Hippocampal formation (tissue), 2 donors: ENCODE measurements around the gene MARCHF9.

ENCODE experiments used
- DNase-seq, 2 donors: peaks; one replicate each; lab custom pipeline; 2025; lab: John Stamatoyannopoulos, UW

The MARCHF9 gene

DNA sequence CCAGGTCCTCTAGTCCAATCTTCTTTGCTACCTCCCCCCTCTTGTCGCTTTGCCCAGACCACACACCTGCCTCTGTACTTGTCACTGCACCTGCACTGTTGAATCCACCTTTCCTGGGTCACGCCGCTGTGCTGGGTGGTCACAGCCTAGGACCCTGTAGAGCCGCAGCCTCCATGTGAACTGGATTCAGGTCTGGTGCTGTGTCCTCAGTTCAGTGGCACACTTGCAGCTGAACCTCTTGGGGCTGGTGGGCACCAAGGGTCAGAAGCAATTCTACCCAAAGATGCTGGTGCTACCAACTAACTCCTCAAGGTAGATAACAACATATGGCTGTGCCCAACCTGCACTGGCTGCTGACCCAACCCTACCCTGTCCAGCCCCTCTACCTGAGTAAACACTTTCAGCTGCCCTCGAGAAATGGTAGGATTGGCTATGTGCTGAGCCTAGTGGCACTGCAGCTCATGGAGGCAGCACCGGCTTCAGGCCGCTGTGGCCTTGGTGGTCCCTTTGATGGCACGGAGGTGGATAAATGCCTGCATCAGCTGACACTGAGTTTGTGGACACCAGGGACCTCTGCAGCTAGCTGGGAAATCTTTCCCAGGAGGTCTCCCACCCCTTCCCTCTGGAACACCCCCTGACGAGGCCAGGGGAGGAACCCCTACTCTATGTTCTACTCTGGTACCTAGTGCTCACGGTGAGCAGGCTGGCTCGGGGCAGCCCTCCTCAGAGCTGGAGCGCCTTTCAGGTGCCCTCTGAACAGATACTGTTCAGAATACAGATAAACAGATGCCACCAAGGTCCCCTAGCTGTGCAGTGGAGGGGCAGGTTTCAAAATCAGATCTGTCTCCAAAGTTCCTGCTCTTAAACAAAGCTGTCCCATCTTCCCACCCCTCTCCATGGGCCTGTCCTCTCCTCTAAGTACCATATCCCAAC lies 30.6 kb upstream of the MARCHF9 start:
- DNase-seq: no peak

DNA sequence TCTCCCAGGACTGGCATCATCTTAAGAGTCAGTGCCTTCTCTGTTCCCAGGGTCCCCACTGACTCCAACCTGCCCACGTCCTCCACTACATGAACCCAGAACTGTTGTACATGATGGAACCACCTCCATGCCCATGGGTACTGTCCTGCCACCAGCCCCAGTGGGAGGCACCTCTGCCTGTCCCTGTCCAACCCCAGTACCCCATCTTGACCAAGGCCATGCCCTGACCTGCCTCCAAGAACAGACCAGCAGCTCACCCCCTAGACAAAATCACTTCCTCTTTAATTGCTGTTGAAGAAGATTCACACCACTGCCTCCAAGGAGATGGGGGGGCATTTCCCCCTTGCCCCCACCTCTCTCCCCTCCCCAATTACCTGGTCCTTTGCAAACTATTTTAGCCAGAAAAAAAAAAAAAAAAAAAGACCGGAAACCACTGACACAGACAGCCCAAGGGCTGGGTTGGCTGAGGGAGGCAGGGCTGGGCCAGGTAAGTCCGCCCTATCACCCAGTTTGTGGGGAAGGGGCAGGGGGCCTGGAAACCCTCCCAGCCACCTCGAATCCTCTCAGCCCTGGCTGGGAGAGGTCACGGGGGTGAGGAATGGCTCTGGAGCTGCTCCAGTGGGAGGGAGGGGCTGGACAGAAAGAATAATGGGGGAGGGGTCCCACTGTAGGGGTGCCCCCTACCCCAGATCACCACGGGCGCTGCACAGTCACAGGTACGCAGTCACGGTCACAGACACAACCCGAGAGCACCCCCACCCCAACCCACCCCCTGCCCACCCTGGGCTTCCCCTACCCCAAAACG lies 29.8 kb upstream of the MARCHF9 start:
- no peak for DNase-seq

DNA sequence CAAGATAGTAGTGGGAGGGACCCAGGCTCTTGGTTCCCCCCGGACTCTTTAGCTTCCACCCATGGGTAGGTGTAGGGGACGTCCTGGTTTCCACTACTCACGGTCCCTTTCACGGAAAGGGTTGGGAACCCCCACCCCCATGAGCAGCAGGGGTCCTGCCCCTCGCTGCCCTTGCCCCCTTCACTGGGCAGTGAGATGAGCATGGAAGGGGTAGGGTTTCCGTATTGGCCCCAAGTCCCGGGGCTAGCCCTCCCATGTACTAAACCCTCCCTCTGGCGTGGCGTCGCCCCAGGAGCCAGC lies 29.1 kb upstream of the MARCHF9 start:
- no peak for DNase-seq

DNA sequence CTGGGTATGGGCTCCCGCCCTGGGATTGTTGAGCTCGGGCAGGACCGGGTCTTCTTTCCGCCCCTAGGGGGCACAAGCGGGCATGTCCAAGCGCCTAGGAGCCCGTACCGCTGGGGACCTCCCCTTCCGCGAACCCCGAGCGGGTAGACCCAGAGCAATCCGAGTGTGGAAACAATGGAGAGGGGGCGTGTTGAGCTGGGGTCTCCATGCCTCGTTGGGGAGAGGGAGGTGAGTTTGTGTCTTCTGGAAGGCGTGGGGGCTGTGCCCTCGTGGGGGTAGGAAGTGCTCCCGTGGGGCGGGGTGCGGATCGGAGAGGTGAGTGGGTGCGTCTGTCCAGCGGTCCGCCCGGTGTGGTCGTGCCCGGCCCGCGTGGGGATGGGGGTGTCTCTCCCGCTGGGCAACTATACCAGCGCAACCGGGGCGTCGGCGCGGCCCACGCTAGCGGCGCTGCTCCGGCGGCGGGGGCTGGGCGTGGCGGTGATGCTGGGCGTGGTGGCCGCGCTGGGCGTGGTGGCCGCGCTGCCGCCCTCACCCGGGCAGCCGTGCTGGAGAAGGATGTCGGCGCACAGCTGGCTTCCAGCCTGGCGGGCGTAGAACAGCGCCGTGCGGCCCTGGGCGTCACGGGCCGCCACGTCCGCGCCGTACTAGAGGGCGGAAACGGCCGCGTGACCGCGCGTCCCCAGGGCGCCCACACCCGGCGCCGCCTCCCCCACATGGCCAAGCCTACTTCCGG lies 28.6 kb upstream of the MARCHF9 start:
- peak; percentile 41 to 44 for DNase-seq

DNA sequence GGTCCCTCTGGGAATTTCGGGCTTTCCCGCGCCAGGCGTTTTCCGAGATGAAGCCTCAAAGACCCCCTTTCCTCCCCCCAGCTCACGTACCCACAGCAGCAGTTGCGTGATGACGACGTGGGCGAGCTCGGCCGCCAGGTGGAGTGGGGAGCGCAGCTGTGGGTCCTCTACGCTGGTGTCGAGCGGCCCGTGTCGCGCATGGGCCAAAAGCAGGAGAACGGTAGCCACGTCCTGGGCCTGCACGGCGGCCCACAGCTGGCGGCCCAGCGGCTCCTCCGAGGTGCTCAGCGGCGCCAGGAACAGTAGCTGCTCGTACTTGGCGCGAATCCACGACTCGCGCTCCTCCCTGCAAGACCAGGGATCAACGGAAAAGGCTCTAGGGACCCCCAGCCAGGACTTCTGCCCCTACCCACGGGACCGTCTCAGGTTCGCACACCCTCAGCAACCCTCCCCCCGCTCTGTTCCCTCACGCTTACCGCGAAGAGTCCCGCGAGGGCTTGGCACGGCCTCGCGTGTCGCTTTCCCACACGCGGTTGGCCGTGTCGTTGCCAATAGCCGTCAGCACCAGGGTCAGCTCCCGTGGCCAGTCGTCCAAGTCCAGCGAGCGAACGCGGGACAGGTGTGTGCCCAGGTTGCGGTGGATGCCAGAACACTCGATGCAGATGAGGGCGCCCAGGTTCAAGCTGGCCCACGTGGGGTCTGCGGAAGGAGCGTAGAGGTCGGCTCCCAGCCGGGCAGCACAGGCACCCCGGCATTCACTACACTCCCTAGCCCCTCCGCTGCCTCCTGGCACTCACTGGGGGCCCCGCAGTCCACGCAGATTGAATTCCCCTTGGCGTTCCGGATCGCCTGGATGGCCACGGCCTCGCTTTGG lies 27.8 kb upstream of the MARCHF9 start:
- DNase-seq: no peak

DNA sequence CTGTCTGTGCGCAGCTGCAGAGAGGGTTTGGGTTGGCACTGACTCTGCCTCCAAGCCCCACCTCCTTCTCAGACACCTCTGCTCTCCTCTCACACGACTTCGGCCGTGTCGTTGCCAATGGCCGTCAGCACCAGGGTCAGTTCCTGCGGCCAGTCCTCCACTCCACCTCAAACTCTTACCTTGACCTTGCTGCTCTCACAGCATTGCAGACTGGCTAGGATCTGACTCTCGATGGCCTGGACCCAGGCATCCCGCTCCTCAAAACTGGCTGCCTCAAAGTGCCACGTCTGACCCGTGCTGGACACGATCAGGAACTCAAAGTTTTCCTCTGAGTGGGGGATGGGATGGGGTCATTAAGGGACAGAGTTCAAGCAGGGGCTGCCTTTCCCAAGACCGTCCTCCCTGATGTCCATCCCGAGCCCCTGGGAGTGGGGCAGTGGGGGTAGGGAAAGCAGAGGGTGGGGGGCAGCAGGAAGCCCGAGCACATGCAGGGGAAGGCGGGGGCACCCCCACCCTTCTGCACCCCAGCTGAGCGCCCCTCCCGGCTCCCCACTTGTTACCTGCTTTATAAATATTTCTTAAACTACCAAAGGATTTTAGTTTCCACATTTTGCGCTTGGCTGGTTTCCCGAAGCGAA lies 27.0 kb upstream of the MARCHF9 start:
- DNase-seq: no peak

DNA sequence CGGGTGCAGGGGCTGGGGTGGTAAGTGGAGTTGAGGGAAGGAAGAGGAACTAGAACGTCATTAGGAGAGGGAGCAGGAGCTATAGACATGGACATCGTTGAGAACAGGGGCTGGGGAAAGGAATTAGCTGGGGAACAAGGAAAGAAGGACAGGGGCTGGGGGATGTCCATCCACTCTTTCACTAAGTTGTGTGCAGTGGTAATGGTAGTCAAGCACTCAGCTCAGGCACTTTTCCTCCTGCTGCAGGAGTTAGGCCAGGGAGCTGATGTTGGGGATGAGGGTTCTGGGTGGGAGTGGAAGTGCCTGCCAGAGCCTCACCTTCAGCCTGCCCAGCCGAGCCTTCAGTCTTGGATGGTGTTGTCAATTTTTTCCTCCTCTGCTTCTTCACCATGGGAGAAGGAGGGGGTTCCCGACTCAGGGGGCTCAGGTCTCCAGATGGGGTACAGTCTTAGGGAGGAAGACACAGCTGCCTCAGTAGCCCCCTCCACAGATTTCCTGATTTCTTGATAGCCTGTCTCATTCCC lies 25.5 kb upstream of the MARCHF9 start:
- DNase-seq: no peak

DNA sequence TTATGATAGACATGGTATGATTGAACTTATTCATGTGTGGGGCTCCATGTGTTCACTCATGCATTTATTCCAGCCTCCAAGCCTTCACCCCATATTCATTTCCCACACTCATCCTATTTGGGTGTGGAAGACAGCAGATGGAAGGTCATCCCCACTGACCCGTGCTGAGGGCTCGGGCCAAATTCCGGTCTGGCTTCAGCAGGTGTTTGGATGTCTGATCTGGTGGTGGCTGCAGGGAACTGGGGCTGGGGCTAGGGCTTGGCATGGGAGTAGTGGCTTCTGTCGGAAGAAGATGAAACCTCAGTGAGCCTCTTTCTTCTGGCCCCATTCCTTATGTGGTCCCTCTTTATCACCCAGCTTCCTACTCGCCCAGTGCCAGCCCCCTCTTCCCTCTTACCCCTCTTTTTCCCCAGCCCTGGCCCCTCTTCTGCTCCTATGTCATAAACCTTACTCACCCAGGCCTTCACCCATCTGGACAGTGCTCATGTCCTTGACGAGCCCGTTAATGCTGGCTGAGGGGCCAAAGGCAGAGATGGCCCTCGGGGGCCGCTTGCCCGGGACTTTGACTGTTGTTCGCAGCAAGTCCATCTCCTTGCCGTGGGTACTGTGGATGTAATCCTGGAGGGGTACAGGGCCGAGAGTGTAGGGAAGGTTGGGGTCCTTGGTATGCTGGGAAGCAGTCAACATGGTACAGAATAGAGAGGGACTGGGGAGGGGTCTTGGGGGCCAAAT lies 24.4 kb upstream of the MARCHF9 start:
- DNase-seq: no peak

DNA sequence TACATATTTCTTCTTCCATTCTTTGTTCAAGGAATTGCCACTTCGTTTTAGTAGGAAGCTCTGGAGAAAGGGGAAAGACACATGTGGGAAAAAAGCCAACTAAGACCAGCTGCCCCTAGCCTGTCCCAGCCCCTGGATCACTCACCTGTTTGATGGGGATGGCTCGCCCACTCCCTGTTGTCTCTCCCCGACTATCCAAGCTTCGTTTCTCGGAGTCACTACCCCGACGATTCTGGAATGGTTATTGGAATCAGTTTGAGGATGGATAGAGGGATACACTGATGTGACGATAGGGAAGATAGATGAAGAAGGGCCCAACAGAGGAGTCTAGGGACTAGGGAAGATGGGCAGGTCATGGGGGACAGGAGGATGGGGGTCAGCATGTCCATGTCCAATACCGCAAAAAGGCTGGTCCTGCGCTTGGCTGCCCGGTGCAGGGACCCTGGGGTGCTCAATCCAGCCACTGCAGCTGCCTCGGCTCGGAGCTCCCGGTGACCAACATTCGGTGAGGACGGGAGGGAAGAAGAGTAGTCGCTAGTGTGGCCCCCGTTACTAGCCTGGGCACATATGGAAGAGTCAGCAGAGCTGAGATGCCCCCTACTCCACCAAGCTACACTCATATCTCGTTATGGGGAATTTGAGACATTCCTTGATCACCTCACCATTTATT lies 23.4 kb upstream of the MARCHF9 start:
- DNase-seq: no peak

DNA sequence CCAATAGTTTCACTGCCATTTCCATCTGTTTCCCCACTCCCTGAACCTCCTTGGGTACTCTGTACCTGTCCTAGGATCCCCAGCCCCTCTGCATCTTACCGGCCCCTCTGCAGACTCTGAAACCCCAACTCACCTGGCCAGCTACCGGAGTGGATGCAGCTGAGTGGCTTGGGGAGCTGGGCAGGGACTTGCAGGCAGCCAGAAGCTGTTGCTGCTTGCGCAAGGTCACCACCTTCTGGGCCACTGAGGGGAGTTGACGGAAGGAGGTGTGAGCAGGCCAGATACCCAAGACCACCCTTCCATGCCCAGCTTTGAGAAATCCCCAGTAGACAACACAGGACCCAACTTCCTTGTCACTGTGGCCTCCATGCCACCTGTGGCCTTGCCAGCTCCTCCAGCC lies 22.6 kb upstream of the MARCHF9 start:
- DNase-seq: no peak

DNA sequence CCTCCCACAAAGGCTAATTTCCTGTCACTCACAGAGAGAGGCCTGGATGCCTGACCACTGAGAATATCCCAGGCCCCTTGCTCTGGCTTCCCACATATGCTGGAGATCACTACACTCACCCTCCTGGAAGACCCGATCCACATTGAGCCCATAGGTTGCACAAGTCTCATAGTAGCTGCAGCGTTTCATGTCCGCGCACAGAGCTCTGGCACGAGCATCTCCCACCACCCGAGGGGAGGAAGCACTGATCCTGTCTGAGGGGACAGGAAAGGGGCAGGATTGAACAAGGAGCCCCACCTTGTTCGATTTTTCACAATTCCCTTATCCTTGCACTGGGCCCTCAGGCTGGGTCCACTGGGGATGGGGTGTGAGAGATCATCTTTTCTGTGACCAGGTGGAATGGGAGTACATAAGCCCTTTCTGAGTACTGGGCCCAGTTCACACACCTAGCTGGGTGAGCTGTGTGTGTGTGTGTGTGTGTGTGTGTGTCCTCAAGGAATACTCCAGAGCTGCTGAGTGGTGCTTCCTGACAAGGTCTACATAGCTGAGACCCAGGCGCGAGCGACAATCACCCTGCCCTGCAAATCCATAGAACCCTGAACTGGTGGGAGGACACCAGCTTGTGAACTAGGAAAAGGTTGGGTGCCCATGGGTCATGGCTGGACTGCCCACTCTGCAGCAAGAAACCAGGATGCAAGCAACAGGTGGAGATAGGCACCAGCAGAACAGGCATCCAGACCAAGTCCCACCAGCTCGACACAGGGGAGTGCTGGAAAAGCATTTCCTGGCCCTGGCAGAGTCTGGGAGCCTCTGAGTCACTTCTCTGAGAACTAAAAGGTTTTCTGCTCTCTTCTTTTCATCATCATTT lies 21.9 kb upstream of the MARCHF9 start:
- DNase-seq: no peak

DNA sequence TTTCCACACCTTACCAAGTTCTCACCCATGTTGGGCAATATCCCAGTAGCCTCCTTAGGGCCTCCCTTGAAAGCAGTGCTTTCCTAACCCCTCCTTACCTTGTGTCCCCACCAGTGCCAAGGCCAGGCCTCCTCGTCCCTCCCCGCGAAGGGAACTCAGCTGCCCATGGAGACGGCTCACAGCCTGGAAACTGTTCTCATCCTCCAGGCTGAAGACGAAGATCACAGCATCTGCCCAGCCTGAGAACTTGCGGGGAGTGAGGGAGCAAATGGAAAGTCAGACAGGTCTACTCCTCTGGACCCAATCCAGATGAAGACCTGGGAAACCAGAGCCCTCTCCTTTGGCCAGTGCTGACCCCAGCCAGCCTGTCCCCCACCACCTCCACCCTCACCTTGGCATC lies 21.0 kb upstream of the MARCHF9 start:
- DNase-seq: no peak

DNA sequence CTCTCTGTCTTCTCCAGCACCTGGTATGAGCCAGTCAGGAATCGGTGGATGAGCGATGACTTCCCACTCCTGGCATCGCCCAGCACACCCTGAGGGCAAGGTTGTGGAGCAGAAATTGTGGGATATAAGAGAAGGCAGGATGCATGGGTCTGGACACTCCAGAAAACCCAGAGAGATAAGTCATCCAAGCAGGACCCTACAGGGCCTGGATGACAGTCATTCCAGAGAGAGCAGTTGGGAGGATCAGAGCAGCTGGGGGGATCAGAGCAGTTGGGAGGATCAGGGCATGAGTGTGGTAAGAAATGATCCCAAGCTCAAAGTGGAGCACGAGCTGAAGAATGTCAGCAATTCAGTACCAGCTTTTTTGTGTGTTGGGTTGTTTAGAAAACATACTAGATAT lies 20.3 kb upstream of the MARCHF9 start:
- no peak for DNase-seq

DNA sequence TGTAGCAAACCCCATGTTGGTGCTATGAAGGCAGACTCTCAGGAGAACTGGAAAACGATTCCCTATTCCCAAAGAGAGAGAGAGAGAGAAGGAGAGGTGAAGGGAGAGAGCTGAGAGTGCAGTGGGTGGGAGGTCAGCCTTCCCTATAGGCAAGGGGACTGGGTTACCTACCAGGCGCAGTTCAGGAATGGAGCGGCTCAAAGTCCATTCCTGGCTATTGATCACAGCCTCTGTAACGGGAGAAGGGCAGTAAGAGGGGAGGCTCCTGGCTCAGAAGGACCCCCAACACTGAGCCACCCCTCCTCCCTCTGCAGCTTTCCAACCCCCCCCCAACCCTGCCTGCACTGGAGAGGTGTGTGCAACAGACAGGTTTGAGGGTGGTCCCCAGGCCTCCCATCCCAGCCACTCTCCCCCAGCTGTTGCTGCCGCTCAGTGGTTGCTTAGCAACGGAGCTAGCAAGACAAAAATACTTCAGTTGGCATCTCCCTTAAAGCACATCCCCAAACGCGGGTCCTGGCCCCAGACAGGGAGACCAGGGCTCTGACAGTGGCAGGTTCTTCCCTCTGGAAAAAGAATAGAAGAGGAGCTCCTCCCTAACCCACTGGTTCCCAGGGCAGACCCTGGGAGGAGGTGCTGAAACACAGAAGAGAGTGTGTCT lies 19.6 kb upstream of the MARCHF9 start:
- no peak for DNase-seq

DNA sequence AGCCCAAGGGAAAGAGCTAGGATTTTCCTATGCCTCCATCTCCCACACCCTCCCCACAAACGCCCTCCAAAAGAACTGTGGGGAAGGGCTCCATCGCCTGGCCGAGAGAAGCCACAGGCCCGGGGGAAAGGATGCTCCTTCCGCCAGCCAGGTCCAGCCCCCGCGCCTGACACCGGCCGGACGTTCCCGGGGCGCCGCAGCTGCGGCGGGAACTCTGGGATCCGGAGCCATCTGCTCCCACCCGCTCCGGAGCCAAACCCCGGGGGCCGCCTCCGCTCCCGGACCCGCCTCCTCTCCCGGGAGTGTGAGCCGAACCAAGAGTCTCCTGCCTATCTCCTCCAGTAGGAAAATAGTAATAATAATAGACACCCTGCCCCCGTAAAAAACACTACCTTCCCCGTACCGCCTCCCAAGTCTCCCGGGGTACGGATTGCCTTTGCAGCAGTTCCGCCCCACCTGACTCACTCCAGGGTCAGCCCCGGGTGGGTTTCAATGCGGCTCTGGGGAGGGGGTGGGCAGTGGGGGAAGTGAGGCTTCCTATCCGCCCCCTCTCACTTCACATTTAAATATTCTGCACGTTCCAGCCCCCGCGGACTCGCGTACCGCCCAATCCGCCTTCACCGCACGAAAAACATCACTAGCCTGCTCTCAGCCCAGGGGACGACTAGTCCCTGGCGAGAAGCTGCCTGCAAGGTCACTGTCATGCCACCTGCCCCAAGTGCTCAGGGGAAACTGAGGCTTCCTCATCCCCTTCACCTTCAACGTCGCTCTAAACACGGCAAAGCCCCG lies 18.8 kb upstream of the MARCHF9 start:
- DNase-seq: no peak

DNA sequence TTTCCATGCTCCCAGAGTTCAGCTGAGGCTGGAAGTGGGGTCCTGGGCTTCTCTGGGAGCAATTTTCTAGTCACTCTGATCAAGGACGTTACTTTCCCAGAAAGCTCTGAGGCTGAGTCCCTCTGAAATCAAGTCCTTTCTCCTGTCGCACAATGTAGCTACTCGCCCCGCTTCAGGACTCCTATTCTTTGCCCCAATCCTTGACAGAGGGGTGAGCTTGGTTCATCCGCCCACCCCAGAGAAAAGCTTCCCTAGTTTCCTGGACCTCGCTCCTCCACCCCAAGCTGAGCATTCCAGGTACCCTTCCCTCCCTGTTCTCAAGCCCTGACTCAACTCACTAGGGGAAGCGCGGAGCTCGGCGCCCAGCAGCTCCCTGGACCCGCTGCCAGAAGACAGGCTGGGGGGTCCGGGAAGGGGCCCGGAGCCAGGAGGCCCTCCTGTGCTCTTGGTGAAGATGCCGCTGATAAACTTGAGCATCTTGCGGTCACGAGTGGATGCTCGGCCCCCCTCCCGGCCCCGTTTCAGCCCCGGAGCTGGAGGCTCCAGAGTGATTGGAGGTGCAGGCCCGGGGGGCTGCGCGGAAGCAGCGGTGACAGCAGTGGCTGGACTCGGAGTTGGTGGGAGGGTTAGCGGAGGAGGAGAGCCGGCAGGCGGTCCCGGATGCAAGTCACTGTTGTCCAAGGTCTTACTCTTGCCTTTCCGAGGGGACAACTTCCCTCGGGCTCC lies 18.0 kb upstream of the MARCHF9 start:
- DNase-seq: no peak
